SW480 (cell line): Measurements from ENCODE around the gene PALLD.
A peak's percentile ranks its signal among the peaks of the same experiment; 100 is the strongest.
"Not testable (repeated sequence)": the region's sequence is repeated elsewhere in the genome, so short reads cannot be mapped to it uniquely, and the experiment has no call there.

Source experiments
- DNase-seq: peaks from one replicate; pipeline ENCODE4 v3.0.0-alpha.2; 2016; ENCODE audit warnings: low spot score

PALLD gene

GRCh38 chr4:168797194-168797593 lies 300.3 kb downstream of the PALLD start:
- DNase-seq = peak; percentile 17

- DNase-seq = no peak
These were observed 301.0 kb downstream of the PALLD start for GRCh38 chr4:168797738-168798375.

GRCh38 chr4:168800926-168801325 lies 304.1 kb downstream of the PALLD start:
- no peak for DNase-seq

GRCh38 chr4:168802222-168802621 lies 305.4 kb downstream of the PALLD start:
- no peak for DNase-seq

- not testable (repeated sequence) for DNase-seq
These were observed 306.2 kb downstream of the PALLD start for GRCh38 chr4:168803052-168803451.

- no peak for DNase-seq
These were observed 306.9 kb downstream of the PALLD start for GRCh38 chr4:168803732-168804131.

- DNase-seq = no peak
These were observed 307.3 kb downstream of the PALLD start for GRCh38 chr4:168804146-168804545.

- no peak for DNase-seq
These were observed 308.5 kb downstream of the PALLD start for GRCh38 chr4:168805341-168805740.

- DNase-seq = not testable (repeated sequence)
These were observed 309.4 kb downstream of the PALLD start for GRCh38 chr4:168806247-168806646.

DNA sequence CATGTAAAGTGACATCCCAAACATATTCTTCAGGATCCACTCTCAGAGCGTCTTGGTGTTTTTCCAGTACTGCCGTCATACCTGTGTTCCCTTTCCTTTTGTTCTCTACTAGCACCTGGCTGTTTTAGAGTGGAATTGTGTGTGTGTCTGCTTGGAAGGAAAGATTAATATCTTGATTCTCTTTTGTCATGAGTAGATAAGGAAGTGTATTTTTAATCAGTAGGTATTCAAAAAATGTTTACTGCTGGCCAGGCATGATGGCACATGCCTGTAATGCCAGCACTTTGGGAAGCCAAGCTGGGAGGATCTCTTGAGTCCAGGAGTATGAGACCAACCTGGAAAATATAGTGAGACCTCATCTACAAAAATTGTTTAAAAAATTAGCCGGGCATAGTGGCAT lies 314.4 kb downstream of the PALLD start:
- no peak for DNase-seq

GRCh38 chr4:168811786-168812651 lies 315.2 kb downstream of the PALLD start:
- no peak for DNase-seq

DNA sequence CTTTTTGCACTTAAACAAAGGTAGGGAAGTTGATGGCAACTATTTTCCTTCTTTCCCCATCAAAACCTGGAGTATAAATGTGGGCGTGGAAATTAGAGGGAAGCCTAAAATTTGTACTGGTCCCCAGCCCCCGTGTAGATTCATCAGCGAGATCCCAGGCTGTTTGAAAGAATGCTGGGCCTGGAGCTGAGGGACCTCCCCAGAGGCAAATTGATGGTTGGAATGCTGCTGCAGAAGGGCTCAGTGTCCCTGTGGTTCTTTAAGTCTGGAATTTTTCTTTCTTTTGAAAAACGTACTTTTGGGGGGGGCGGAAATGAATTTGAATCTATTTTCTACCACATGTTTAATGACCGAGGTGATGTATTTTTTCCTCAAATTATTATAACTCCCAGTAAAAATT lies 316.0 kb downstream of the PALLD start:
- no peak for DNase-seq

DNA sequence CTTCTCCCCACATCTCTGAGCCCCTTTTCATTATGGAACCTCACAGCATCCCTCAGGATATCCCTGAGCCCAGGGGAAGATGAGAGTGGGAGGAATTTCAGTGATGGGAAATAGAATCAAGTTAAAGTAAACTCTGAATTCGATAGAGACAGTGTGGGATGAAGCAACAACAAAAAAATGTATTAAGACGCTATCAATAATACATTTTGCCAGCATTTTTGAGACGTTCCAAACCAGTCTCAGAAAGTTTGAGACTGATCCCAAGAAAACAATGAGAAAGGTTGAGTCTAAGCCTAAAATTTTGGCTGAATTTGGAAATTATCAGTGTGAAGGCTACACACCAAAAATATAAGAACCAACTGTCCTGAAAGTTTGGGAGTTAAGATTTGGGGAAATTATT lies 317.0 kb downstream of the PALLD start:
- no peak for DNase-seq

DNA sequence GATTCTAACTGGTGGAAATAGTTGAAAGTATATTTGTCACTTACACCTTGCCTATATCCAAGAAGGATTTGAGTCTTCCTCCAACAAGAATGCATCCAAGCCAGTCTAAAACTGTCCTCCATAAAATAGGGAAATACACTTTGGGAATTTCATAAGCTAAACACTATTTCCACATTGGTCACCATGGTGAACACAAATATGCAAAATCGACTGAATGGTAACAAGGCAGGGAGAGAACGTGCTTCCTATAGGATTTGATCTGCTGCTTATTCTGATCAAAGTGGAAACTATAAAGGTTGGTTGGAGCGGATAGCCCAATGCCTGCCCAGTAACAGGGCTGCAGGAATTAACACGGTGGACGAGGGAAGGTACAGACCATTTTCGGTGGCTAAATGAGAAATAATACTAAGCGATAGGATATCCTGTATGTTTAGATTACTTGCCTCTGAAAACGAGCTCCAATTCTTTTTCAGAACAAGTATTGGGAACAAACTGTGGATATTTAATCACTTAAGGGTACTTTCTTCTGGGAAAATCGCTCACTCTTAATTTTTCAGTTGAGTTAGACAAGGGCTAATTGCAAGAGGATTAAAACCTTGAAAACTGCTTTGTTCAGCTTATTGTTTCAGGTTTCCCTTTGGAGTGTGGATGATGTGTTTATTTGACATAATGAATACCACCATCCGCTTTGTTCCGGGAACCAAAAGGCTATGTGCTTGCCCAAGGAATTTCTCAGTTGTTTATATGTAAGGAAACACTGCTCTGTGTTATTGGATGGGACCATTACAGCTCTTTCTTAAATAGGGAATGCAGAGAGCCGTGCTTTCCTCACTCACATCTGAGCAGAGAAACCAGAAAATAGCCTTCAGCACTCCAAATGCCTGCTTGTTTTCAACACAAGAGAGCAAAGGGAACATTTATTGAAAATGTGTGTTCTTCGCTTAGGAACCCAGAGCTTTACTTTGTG lies 318.8 kb downstream of the PALLD start:
- no peak for DNase-seq

DNA sequence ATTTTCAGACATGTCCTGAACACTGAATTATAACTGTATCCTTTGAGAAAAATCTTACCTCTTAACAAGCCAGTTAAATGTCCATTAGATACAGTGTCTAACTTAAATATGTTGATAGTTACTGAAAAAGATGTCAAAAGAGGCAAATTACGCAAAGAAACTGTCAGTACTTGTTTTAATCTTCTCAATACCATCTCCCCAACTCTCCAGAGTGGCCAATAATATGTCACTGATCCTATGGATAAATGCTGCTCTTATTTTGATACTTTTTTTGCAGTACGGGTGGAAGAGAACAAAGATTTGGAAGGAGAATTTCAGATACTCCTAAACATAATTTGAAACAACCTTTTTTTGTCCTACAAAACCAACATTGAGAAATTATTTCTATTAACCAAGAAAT lies 320.5 kb downstream of the PALLD start:
- DNase-seq = no peak

DNA sequence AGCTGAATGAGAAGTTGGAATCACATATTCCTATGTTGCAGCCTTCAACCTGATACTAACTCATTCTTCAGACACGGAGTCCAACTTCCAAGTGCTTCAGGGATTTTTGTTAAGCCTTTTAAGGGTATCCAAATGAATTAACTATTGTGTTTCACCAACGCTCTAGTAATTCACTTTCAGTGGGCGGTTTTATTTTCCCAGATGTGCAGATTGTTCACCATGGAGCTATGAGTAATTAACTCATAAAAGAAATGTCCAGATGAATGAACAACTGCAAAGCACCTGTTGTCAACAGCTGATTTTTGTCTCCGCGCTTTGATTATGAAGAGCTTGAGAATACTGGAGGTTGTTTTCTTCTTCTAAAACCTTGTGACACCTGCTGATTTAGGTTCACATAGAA lies 325.6 kb downstream of the PALLD start:
- DNase-seq = no peak

GRCh38 chr4:168825975-168826374 lies 329.1 kb downstream of the PALLD start:
- no peak for DNase-seq

GRCh38 chr4:168826620-168827019 lies 329.8 kb downstream of the PALLD start:
- no peak for DNase-seq

DNA sequence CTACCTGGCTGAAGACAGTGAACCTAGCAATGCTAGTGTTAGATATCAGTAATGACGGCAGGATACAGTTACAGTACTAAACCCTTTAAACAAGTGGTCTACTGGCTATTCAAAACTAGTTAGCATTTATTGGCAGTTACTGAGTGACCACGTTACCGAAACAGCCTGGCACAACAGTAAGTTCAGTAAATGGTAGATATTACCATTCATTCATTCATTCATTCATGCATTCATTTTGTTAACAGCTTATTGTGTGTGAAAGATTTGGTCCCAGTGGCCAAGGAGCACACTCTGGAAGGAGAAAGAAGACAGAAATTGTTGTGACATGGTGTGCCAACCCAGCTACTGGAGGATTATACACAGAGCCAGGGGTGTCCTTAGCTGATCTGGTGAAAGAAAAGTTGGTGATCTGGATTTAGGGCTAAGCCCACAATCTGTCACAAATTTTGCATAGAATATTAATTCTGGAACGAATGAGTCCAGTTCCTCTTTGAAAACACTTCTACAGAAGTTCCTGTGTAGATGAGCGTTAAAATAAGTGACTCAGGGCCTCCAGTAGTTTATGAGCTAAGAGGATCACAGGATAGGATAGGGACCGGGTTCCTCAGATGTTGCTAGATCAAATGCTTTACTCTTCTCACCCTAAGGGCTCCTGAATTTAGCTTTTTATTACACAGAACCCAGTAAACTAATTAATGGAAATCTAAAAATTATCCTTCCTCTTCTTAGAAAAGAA lies 334.1 kb downstream of the PALLD start:
- peak; percentile 11 for DNase-seq

DNA sequence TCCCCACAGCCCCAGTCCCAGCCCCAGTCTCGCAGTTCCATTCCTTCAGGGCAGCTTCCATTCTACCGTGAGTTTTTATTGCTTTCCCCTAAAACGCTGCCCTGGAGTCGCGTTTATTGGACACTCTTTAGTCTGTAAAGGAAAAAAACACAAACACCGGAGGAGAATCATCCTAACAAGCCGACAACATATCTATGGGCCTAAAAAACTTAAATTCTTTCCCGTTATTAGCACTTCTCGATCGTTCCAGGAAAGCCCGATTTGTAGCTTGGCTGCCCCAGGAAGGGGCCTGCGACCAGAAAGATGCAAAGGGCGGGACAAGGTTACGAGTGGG lies 334.7 kb downstream of the PALLD start:
- peak; percentile 7 for DNase-seq

DNA sequence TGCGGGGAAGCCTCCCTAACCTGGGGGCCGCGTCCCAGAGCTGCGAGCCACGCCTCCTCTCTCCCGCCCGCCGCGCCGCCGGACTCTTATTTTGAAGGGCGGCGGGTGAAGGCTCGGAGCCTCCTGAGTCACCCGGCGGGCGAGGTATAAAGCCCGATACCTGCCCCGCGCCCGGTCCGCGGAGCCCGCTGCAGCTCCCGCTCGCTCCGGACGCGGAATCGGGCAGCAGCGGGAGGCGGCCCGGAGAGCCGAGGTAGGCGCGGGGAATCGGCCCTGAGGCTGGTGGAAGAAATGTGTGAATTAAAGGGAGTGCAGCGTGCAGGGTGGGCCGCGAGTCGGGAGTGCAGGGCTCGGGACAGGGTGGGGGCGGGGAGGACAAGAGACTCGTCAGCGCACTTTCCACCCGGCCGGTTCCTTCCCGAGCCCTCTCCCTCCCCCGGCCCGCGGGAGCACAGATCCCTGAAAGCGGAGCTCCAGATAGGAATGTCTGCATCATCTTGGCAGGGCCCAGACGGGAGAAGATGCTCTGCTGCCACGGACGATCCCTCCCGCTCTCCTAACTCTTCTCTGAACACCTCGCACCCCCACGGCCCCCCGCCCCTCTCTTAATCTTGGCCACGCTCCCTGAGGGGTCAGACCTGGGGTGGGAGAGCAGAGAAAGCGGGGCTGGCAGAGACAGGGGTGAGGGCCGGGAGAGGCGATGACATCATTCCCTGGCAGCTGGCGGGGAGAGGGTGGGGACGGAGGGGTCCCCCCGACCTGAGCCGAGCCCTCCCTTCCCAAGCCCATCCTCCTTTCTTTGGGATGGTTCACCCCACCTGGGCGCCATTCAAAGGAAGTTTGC lies 335.3 kb downstream of the PALLD start:
- peak; percentile 67 for DNase-seq
